A549 (cell line): ENCODE results near the gene RHOT2. TPM values are rescaled to one million over a fixed set of nuclear protein-coding genes. Genes with fewer than 3 reads are reported as not detected.

Source experiments
- ATAC-seq, 2 experiments: fragments of 200-7000 bp in 1 of 2; fragments of >200 bp in 1 of 2; cut with Nextera tagmentation in 1 of 2; cut with Tn5 transposase in 1 of 2; 3 replicates each; pipeline versions ENCODE4 v1.8.0 to v1.9.1; 2018 to 2020; ENCODE audit warnings: mild to moderate bottlenecking in 1 of 2, moderate library complexity in 1 of 2
- CTCF ChIA-PET: fragments of 300-600 bp; sonication (Branson Sonifier 250); formaldehyde crosslinking; extraction: SDS; loops from one replicate; lab custom pipeline; 2021; ENCODE audit warnings: antibody characterized with exemption, inconsistent platforms; lab: Yijun Ruan, JAX
- POLR2A ChIA-PET: fragments of 350-600 bp; formaldehyde crosslinking; extraction: SDS; loops from one replicate; lab custom pipeline; 2021; ENCODE audit warnings: antibody characterized with exemption, inconsistent platforms; lab: Yijun Ruan, JAX
- DNase-seq, 2 experiments: peaks; one replicate each; pipeline versions ENCODE4 v3.0.0 to v3.0.0-alpha.2; 2011 to 2016; ENCODE audit warnings: low read depth in 1 of 2, low spot score in 1 of 2
- FAIRE-seq: peaks from 2 replicates; lab custom pipeline; 2011; peaks lifted over from hg19 to GRCh38; lab: Jason Lieb, UNC
- H3K27ac ChIP-seq, 2 experiments: fragments of >200 bp; sonication (Bioruptor Twin); formaldehyde crosslinking; 3 replicates each; pipeline ENCODE4 v1.5.1; 2016 to 2017
- H3K4me1 ChIP-seq: fragments of >200 bp; sonication (Bioruptor Twin); formaldehyde crosslinking; 3 replicates; pipeline ENCODE4 v1.6.1; 2016
- H3K4me2 ChIP-seq: fragments of >200 bp; sonication (Bioruptor Twin); formaldehyde crosslinking; 3 replicates; pipeline ENCODE4 v1.6.1; 2016
- H3K4me3 ChIP-seq: fragments of >200 bp; sonication (Bioruptor Twin); formaldehyde crosslinking; 3 replicates; pipeline ENCODE4 v1.5.1; 2016
- H3K9me3 ChIP-seq: fragments of >200 bp; sonication (Bioruptor Twin); formaldehyde crosslinking; 3 replicates; pipeline ENCODE4 v1.6.1; 2016
- ATOH8 ChIP-seq: fragments of 250-450 bp; sonication (Bioruptor Pico); IDR thresholded peaks from 2 replicates; pipeline ENCODE4 v1.5.0; 2020; ENCODE audit warnings: low read depth, mild to moderate bottlenecking, moderate library complexity
- BCL3 ChIP-seq: fragments of >200 bp; sonication (Bioruptor Twin); formaldehyde crosslinking; IDR thresholded peaks from 3 replicates; pipeline ENCODE4 v1.6.1; 2016
- BHLHE40 ChIP-seq: IDR thresholded peaks from 2 replicates; pipeline ENCODE4 v1.6.1; 2012; ENCODE audit warnings: low read depth, low read length, inconsistent platforms
- CBX2 ChIP-seq: fragments of 200-600 bp; sonication (generic); IDR thresholded peaks from 2 replicates; pipeline ENCODE4 v1.6.1; 2016; ENCODE audit warnings: low read depth, mild to moderate bottlenecking, borderline replicate concordance
- CBX8 ChIP-seq: fragments of 200-600 bp; sonication (generic); IDR thresholded peaks from 2 replicates; pipeline ENCODE4 v1.6.1; 2016
- CHD2 ChIP-seq: fragments of 150-350 bp; IDR thresholded peaks from 2 replicates; pipeline ENCODE4 v1.6.1; 2014; ENCODE audit warnings: low read length; ENCODE audit not compliant: partially characterized antibody
- EHMT2 ChIP-seq: fragments of 200-600 bp; sonication (generic); IDR thresholded peaks from 2 replicates; pipeline ENCODE4 v1.6.1; 2016; ENCODE audit warnings: antibody characterized with exemption, low read depth, mild to moderate bottlenecking, moderate library complexity
- ELK1 ChIP-seq: fragments of 150-350 bp; IDR thresholded peaks from 2 replicates; pipeline ENCODE4 v1.6.1; 2014; ENCODE audit warnings: low read depth, mild to moderate bottlenecking, low read length
- GATA3 ChIP-seq: IDR thresholded peaks from 2 replicates; pipeline ENCODE4 v1.6.1; 2012; ENCODE audit warnings: borderline replicate concordance
- HEYL ChIP-seq: fragments of 250-450 bp; sonication (Bioruptor Pico); IDR thresholded peaks from 2 replicates; pipeline ENCODE4 v1.8.0; 2021; ENCODE audit warnings: mild to moderate bottlenecking, moderate library complexity
- HOXB5 ChIP-seq: fragments of 250-450 bp; sonication (Bioruptor Pico); IDR thresholded peaks from 2 replicates; pipeline ENCODE4 v1.5.0; 2020; ENCODE audit warnings: mild to moderate bottlenecking, moderate library complexity
- JUN ChIP-seq, 2 experiments: fragments of >200 bp; sonication (Bioruptor Twin); formaldehyde crosslinking; IDR thresholded peaks; 2 replicates in 1 of 2; 3 replicates in 1 of 2; pipeline ENCODE4 v1.6.1; 2016 to 2017
- KDM1A ChIP-seq: fragments of 200-600 bp; sonication (generic); IDR thresholded peaks from 2 replicates; pipeline ENCODE4 v1.6.1; 2016; ENCODE audit warnings: low read depth, mild to moderate bottlenecking
- MAFK ChIP-seq: fragments of 450-650 bp; IDR thresholded peaks from 2 replicates; pipeline ENCODE4 v1.6.1; 2014; ENCODE audit not compliant: partially characterized antibody
- NR3C1 ChIP-seq: fragments of >200 bp; sonication (Bioruptor Twin); formaldehyde crosslinking; IDR thresholded peaks from 3 replicates; pipeline ENCODE4 v1.6.1; 2017
- RAD21 ChIP-seq, 2 experiments: fragments of >200 bp in 1 of 2; sonication (Bioruptor Twin) in 1 of 2; formaldehyde crosslinking in 1 of 2; IDR thresholded peaks in 1 of 2; conservative IDR thresholded peaks in 1 of 2; 2 replicates in 1 of 2; 3 replicates in 1 of 2; pipeline ENCODE4 v1.6.1; 2012 to 2018; ENCODE audit warnings: inconsistent platforms in 1 of 2
- RNF2 ChIP-seq: fragments of 200-600 bp; sonication (generic); IDR thresholded peaks from 2 replicates; pipeline ENCODE4 v1.6.1; 2016; ENCODE audit warnings: low read depth, mild to moderate bottlenecking, antibody characterized with exemption, moderate library complexity, borderline replicate concordance
- TFCP2L1 ChIP-seq: fragments of 250-450 bp; sonication (Bioruptor Pico); IDR thresholded peaks from 2 replicates; pipeline ENCODE4 v1.5.0; 2021; ENCODE audit warnings: mild to moderate bottlenecking
- ZNF302 ChIP-seq: fragments of 250-450 bp; sonication (Bioruptor Pico); IDR thresholded peaks from 2 replicates; pipeline ENCODE4 v1.9.0; 2021; ENCODE audit warnings: inconsistent platforms, mild to moderate bottlenecking, moderate library complexity
- WGBS: methylation state at CpG from one replicate; pipeline ENCODE4 v1.1.6; 2017; ENCODE audit errors: missing lambda C conversion rate; 5-methylcytosine and 5-hydroxymethylcytosine counted together
- polyA plus RNA-seq, 4 experiments: library from polyadenylated mRNA; depleted of rRNA in 3 of 4; stranded (reverse); fragments of >200 nt; fragmentation: RNase III in 1 of 4; extraction: RNeasy Plus Mini Kit Qiagen cat#74134 plus additional on column Dnase treatment in 1 of 4; gene quantifications; 2 replicates in 3 of 4; 3 replicates in 1 of 4; pipeline ENCODE4 v1.2.3, GENCODE V29; 2011 to 2017
- TF ChIP-seq, protein P1 (sequence below): fragments of 200-600 bp; sonication (generic); IDR thresholded peaks from 2 replicates; pipeline ENCODE4 v1.6.1; 2016; ENCODE audit warnings: antibody characterized with exemption, mild to moderate bottlenecking, moderate library complexity
- TF ChIP-seq, protein P2 (sequence below): fragments of 250-450 bp; sonication (Bioruptor Pico); IDR thresholded peaks from 2 replicates; pipeline ENCODE4 v1.5.0; 2021; ENCODE audit warnings: mild to moderate bottlenecking, moderate library complexity, borderline replicate concordance
- TF ChIP-seq, protein P3 (sequence below): fragments of >200 bp; sonication (Bioruptor Twin); formaldehyde crosslinking; IDR thresholded peaks from 2 replicates; pipeline ENCODE4 v1.6.1; 2016

The RHOT2 gene
- polyA plus RNA-seq, 2 of the 4 experiments (the other 2 are of a cell fraction): 38.0 to 83.1 TPM

DNA sequence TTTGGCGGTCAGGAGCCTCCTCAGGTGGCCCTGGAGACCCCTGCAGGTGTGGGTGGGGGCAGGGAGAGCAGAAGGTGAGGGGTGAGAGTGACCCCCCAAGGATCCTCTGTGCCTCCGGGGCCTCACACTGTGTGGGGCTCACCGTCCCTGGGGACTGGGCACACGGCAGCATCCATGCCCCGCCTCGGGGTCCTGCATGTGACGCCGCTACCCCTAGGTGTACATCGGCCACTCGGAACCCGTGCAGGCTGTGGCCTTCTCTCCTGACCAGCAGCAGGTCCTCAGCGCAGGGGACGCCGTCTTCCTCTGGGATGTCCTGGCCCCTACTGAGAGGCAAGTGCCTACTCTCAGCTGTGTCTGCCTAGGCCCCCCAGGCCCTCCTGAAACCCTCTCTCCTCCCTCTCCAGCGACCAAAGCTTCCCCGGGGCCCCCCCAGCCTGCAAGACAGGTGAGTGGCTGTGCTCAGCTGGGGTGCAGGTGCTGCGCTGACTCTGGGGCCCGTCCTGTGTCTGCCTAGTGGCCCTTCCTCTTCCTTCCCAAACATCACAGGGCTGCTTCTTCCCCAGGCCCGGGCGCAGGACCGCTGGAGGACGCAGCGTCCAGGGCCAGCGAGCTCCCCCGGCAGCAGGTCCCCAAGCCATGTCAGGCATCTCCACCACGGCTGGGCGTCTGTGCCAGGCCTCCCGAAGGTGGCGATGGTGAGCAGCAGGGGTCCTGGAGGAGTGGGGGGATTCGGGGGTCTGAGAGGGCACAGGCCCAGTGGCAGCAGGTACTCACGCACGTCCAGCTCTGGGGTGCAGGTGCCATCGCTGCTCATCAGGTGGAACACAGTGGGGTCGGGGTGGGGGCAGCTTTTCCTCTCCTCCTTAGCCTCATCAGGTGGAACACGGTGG, 9.0 kb upstream of the RHOT2 start:
- WGBS: 87% methylated on average over 32 of the region's 35 CpGs

DNA sequence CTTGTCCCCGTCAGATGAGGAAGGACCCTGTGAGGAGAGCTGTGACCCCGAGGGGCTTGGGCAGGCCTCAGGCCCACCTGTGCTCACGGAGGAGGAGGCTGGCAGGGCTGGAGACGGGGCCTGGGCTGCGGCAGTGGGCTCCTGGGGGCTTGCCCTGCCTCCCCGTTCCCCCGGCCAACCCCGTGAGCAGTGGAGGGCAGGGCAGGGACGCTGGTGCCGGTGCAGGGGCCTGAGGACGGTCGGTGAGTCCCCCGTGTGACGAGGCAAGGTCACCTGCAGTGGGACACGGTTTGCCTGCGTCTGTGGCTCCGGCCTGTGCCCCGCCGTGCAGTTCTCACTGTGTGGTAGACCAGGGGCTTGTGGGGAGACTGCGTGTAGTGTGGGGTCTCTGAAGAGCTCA, 8.3 kb upstream of the RHOT2 start:
- POLR2A ChIA-PET: interaction anchor here (0.9 to 1.4 kb wide), 2 partner anchors 16 to 71 kb away, joined by 3 read pairs; partner anchors contain the start of gene RHBDL1
- TF ChIP-seq, protein P1, sequence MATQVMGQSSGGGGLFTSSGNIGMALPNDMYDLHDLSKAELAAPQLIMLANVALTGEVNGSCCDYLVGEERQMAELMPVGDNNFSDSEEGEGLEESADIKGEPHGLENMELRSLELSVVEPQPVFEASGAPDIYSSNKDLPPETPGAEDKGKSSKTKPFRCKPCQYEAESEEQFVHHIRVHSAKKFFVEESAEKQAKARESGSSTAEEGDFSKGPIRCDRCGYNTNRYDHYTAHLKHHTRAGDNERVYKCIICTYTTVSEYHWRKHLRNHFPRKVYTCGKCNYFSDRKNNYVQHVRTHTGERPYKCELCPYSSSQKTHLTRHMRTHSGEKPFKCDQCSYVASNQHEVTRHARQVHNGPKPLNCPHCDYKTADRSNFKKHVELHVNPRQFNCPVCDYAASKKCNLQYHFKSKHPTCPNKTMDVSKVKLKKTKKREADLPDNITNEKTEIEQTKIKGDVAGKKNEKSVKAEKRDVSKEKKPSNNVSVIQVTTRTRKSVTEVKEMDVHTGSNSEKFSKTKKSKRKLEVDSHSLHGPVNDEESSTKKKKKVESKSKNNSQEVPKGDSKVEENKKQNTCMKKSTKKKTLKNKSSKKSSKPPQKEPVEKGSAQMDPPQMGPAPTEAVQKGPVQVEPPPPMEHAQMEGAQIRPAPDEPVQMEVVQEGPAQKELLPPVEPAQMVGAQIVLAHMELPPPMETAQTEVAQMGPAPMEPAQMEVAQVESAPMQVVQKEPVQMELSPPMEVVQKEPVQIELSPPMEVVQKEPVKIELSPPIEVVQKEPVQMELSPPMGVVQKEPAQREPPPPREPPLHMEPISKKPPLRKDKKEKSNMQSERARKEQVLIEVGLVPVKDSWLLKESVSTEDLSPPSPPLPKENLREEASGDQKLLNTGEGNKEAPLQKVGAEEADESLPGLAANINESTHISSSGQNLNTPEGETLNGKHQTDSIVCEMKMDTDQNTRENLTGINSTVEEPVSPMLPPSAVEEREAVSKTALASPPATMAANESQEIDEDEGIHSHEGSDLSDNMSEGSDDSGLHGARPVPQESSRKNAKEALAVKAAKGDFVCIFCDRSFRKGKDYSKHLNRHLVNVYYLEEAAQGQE: no peak
- TF ChIP-seq CBX8 (no peak), KDM1A (no peak), ATOH8 (no peak), JUN (IDR thresholded peaks at IDR 0.05) (no peak), CHD2 (no peak)

More for the DNA sequence above, 9.0 kb upstream of the RHOT2 start:
- ATAC-seq (no peak), FAIRE-seq (no peak), DNase-seq (no peak)
- Histone ChIP-seq H3K4me2 (no peak overlapping the region), H3K4me1 (peaks cover 14% of the 10 kb centered on the region), H3K4me3 (no peak overlapping the region), H3K27ac (no peak overlapping the region), H3K9me3 (no peaks in the 10 kb centered on the region)
- ChIA-PET CTCF (interaction anchor here (0.9 to 13.5 kb wide), 13 partner anchors 9 to 112 kb away, joined by 3 to 105 read pairs (median 6); partner anchors contain the start of genes MCRIP2, METTL26, RHOT2 and WDR90), POLR2A (interaction anchor here (0.9 kb wide), 1 partner anchor 70 kb away, joined by 3 read pairs; no protein-coding TSS in a partner anchor)
- TF ChIP-seq CBX2: no peak
- TF ChIP-seq TFCP2L1: no peak
- TF ChIP-seq GATA3: no peak
- TF ChIP-seq HEYL (CRISPR knock-in tag): no peak
- TF ChIP-seq, protein P2, sequence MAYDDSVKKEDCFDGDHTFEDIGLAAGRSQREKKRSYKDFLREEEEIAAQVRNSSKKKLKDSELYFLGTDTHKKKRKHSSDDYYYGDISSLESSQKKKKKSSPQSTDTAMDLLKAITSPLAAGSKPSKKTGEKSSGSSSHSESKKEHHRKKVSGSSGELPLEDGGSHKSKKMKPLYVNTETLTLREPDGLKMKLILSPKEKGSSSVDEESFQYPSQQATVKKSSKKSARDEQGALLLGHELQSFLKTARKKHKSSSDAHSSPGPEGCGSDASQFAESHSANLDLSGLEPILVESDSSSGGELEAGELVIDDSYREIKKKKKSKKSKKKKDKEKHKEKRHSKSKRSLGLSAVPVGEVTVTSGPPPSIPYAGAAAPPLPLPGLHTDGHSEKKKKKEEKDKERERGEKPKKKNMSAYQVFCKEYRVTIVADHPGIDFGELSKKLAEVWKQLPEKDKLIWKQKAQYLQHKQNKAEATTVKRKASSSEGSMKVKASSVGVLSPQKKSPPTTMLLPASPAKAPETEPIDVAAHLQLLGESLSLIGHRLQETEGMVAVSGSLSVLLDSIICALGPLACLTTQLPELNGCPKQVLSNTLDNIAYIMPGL (CRISPR knock-in tag): no peak
- no peak for TF ChIP-seq MAFK
- no peak for TF ChIP-seq NR3C1
- no peak for TF ChIP-seq ATOH8
- TF ChIP-seq, protein P3, sequence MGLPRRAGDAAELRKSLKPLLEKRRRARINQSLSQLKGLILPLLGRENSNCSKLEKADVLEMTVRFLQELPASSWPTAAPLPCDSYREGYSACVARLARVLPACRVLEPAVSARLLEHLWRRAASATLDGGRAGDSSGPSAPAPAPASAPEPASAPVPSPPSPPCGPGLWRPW: no peak
- no peak for TF ChIP-seq RNF2
- no peak for TF ChIP-seq ELK1
- TF ChIP-seq BHLHE40: no peak
- TF ChIP-seq BCL3: no peak
- TF ChIP-seq EHMT2: no peak
- TF ChIP-seq ZNF302 (CRISPR knock-in tag): no peak
- TF ChIP-seq HOXB5: no peak
- no peak for TF ChIP-seq RAD21 (conservative IDR thresholded peaks at IDR 0.05 in 1 of 2, IDR thresholded peaks at IDR 0.05 in 1 of 2)

More for the DNA sequence above, 8.3 kb upstream of the RHOT2 start:
- DNase-seq (no peak), FAIRE-seq (no peak), ATAC-seq (no peak)
- 80% methylated on average over 13 of the region's 20 CpGs for WGBS
- CTCF ChIA-PET: interaction anchor here (1.0 to 13.5 kb wide), 19 partner anchors 9 to 112 kb away, joined by 3 to 105 read pairs (median 8); partner anchors contain the start of genes MCRIP2, METTL26, RHBDL1 and RHOT2
- Histone ChIP-seq H3K4me2 (no peak overlapping the region), H3K4me3 (no peak overlapping the region), H3K9me3 (no peaks in the 10 kb centered on the region), H3K4me1 (peaks cover 14% of the 10 kb centered on the region), H3K27ac (peak overlapping the region in 1 of 2 experiments; percentile 79; a peak in 2 of 6 replicates)
